Limb (tissue), 2 donors: Measurements from ENCODE around the gene RNF14.

Source experiments
- DNase-seq, 2 donors: peaks; one replicate each; pipeline ENCODE4 v3.0.0-alpha.2; 2016; ENCODE audit errors: extremely low spot score in 2 of 2

Gene RNF14

GRCh38 chr5:141948812-141949211 is 20.1 kb upstream of the RNF14 start:
- DNase-seq, result no peak

- no peak for DNase-seq
Observed at GRCh38 chr5:141949511-141949910, 19.4 kb upstream of the RNF14 start.

GRCh38 chr5:141950207-141951005 is 18.5 kb upstream of the RNF14 start:
- DNase-seq, result no peak

GRCh38 chr5:141951332-141951781 is 17.5 kb upstream of the RNF14 start:
- DNase-seq, result peak in 1 of 2 donors; percentile 43

GRCh38 chr5:141952020-141952419 is 16.9 kb upstream of the RNF14 start:
- DNase-seq, result no peak

GRCh38 chr5:141954194-141954593 is 14.7 kb upstream of the RNF14 start:
- DNase-seq, result no peak

- DNase-seq, result no peak
Observed at GRCh38 chr5:141957367-141957996, 11.4 kb upstream of the RNF14 start.

GRCh38 chr5:141958113-141958512 is 10.8 kb upstream of the RNF14 start, which contains the start of gene PCDH12:
Gene PCDH12, minus strand, starts transcription at chr5:141958202. Its CDS starts 351 bp downstream, at chr5:141957851.
- DNase-seq, result no peak

GRCh38 chr5:141958546-141959172 is 10.2 kb upstream of the RNF14 start:
- no peak for DNase-seq

- no peak for DNase-seq
Observed at GRCh38 chr5:141960018-141960417, 8.9 kb upstream of the RNF14 start.

GRCh38 chr5:141960449-141961323 is 8.2 kb upstream of the RNF14 start:
- peak; percentile 90 to 91 for DNase-seq

- no peak for DNase-seq
Observed at GRCh38 chr5:141961466-141961865, 7.4 kb upstream of the RNF14 start.

- no peak for DNase-seq
Observed at GRCh38 chr5:141963701-141964100, 5.2 kb upstream of the RNF14 start.

GRCh38 chr5:141965071-141965470 is 3.8 kb upstream of the RNF14 start:
- no peak for DNase-seq

- DNase-seq, result no peak
Observed at GRCh38 chr5:141966275-141966962, 2.5 kb upstream of the RNF14 start.

GRCh38 chr5:141966963-141967333 is 2.0 kb upstream of the RNF14 start:
- DNase-seq, result no peak

- no peak for DNase-seq
Observed at GRCh38 chr5:141969783-141970771, 1.2 kb downstream of the RNF14 start.

GRCh38 chr5:141973871-141974595 is 5.1 kb downstream of the RNF14 start:
- DNase-seq, result no peak

GRCh38 chr5:141976176-141976575 is 7.3 kb downstream of the RNF14 start:
- DNase-seq, result no peak
